VCaP (cell line): ENCODE data around the gene TOP1.

Experiments used
- H3K27ac ChIP-seq: fragments of 450-650 bp; 2 replicates; pipeline ENCODE4 v1.5.1; 2017
- CTCF ChIP-seq: fragments of 450-650 bp; conservative IDR thresholded peaks from 2 replicates; pipeline ENCODE4 v1.5.1; 2017; ENCODE audit warnings: mild to moderate bottlenecking, moderate library complexity

The TOP1 gene

GRCh38 chr20:41141153-41141815 is 112.7 kb downstream of the TOP1 start:
- no peak for TF ChIP-seq CTCF
- H3K27ac ChIP-seq: no peak overlapping the region

GRCh38 chr20:41142245-41142644 is 113.6 kb downstream of the TOP1 start:
- H3K27ac ChIP-seq: peak overlapping the region; percentile 6; the same call in 1 of the 2 replicates
- no peak for TF ChIP-seq CTCF

GRCh38 chr20:41142919-41143318 is 114.3 kb downstream of the TOP1 start:
- no peak for TF ChIP-seq CTCF
- no peak overlapping the region; the same call in 1 of the 2 replicates for H3K27ac ChIP-seq

GRCh38 chr20:41143354-41143753 is 114.7 kb downstream of the TOP1 start:
- no peak for TF ChIP-seq CTCF
- no peak overlapping the region for H3K27ac ChIP-seq

- TF ChIP-seq CTCF: no peak
- H3K27ac ChIP-seq: peak overlapping the region; percentile 29; the same call in 1 of the 2 replicates
Measured at GRCh38 chr20:41145317-41145716, 116.7 kb downstream of the TOP1 start.

- no peak for TF ChIP-seq CTCF
- H3K27ac ChIP-seq: peak overlapping the region; percentile 29; the same call in 1 of the 2 replicates
Measured at GRCh38 chr20:41145821-41146620, 117.4 kb downstream of the TOP1 start.

- TF ChIP-seq CTCF: no peak
- no peak overlapping the region for H3K27ac ChIP-seq
Measured at GRCh38 chr20:41147767-41148191, 119.2 kb downstream of the TOP1 start.
